GM12873 (cell line): ENCODE results near the gene HSD17B12.

ENCODE experiments used
- TF ChIP-seq, protein P1 (sequence below): IDR thresholded peaks from 2 replicates; pipeline ENCODE4 v1.5.1; 2012; ENCODE audit warnings: low read depth, mild to moderate bottlenecking, moderate library complexity, low read length, control low read depth; ENCODE audit not compliant: insufficient read depth; ENCODE audit errors: missing control alignments

The HSD17B12 gene

GRCh38 chr11:43823851-43824250 lies 143.3 kb downstream of the HSD17B12 start:
- TF ChIP-seq, protein P1, sequence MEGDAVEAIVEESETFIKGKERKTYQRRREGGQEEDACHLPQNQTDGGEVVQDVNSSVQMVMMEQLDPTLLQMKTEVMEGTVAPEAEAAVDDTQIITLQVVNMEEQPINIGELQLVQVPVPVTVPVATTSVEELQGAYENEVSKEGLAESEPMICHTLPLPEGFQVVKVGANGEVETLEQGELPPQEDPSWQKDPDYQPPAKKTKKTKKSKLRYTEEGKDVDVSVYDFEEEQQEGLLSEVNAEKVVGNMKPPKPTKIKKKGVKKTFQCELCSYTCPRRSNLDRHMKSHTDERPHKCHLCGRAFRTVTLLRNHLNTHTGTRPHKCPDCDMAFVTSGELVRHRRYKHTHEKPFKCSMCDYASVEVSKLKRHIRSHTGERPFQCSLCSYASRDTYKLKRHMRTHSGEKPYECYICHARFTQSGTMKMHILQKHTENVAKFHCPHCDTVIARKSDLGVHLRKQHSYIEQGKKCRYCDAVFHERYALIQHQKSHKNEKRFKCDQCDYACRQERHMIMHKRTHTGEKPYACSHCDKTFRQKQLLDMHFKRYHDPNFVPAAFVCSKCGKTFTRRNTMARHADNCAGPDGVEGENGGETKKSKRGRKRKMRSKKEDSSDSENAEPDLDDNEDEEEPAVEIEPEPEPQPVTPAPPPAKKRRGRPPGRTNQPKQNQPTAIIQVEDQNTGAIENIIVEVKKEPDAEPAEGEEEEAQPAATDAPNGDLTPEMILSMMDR = no peak

- TF ChIP-seq, protein P1 = peak; percentile 60
Observed at GRCh38 chr11:43825217-43825816, 144.8 kb downstream of the HSD17B12 start.

DNA sequence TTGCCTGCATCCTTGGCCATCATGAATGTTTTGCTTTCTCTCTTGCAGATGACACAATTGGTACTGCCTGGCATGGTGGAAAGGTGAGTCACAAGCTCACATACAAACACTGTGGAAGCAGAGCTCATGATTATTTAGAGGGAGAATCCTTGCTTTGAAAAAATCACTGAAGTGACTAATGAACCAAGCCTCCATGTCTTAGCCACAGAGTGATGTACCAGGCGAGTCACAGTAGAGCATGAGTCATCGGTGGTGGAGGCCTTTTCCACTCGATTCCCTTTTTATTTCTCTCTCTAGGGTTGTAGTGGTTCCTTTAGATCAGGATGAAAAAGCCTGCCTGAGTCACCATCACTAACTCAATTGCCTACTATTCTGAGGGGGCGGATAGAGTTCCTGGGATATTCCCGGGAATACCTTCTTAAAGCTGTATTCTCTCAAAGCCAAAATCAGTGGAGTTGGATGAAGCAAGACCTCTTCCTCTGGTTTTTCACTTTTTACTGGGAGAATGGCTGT lies 150.4 kb downstream of the HSD17B12 start:
- TF ChIP-seq, protein P1 = no peak

- TF ChIP-seq, protein P1 = no peak
Observed at GRCh38 chr11:43832536-43832935, 152.0 kb downstream of the HSD17B12 start.

- TF ChIP-seq, protein P1 = no peak
Observed at GRCh38 chr11:43833657-43834073, 153.1 kb downstream of the HSD17B12 start.

GRCh38 chr11:43834286-43834685 lies 153.7 kb downstream of the HSD17B12 start:
- TF ChIP-seq, protein P1 = no peak

DNA sequence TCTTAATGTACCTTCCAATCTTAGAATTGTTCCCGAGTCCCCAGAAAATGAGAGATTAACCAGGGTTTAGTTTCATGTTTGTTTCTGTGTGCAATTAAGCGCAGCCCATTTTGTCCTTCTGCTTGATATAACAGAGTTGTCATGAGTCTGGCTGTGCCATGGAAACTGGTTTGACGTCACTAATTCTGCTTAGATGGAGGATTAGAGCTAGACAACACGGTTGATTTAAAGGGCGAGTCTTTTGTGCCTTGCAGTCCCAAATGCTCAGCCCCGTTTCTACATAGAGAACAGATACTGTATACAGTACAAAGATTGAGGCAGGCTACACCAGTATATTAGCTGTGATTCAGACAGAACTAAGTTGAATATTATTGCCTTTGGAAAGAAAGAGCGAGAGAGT lies 154.6 kb downstream of the HSD17B12 start:
- TF ChIP-seq, protein P1 = no peak
